ENCODE data around the gene NRG4.

The NRG4 gene

DNA sequence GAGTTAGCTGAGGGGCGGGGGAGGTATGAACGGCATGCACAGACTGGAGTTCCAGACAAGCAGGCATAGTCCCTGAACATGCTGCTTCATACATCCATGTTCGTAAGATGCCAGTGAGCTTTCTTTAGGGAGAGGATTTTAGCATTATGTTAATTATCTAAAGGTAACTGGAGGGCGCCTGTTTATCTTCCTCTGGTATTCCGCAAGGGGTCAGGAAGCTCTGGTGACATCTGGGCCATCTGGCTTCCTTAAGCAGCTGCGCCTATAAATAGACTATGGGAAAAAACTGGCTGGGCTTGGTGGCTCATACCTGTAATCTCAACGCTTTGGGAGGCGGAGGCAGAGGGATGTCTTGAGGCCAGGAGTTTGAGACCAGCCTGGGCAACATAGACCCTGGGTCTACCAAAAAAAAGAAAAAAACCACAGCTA, 110.1 kb downstream of the NRG4 start:
- no peak overlapping the region for H3K4me3 ChIP-seq (ENCODE audit: low read depth, low read length)
- no peak for DNase-seq (ENCODE audit: low read depth)
- no peak for TF ChIP-seq CTCF (IDR thresholded peaks at IDR 0.05; ENCODE audit: control insufficient read depth, extremely low read depth, insufficient read depth)

DNA sequence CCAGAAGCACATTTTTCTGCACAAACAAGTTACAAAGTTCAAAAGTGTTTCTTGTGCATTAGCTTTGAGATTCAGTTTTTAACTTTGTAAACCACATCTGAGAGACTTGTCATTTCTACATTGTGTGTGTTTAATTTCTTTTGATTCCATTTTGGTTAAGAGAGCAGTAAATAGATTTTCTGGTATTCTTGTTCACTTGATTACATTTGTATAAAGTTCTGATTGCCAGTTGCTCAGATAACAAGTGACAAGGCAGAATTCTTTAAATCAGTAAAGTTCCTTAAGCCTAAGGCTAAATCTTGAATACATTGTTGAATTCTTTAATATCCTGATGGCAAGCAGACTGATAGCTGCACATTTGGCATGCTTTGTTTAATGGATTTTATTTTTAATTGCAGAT, 111.6 kb downstream of the NRG4 start:
- no peak for TF ChIP-seq CTCF (IDR thresholded peaks at IDR 0.05; ENCODE audit: control insufficient read depth, extremely low read depth, insufficient read depth)
- DNase-seq (ENCODE audit: low read depth): no peak
- H3K4me3 ChIP-seq (ENCODE audit: low read depth, low read length): no peak overlapping the region

DNA sequence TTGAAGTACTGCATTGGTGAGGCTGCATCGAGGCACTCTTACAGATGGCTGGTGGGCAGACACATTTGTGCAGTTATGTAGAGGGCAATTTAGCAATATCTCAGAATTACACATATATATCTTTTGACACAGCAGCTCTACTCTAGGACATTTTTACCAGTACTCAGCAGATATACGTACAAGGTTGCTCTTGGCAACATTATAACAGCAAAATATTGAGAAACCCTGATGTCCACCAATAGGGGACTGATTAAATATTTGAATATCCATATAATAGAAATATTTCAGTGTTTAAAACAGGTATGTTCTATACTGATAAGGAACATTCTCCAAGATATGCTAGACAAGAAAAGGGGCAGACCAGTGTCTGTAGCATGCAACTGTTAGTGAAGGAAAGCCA, 116.5 kb downstream of the NRG4 start:
- no peak overlapping the region for H3K4me3 ChIP-seq (ENCODE audit: low read depth, low read length)
- TF ChIP-seq CTCF (IDR thresholded peaks at IDR 0.05; ENCODE audit: control insufficient read depth, extremely low read depth, insufficient read depth): no peak

GRCh38 chr15:75891895-75892294, 120.3 kb downstream of the NRG4 start:
- no peak for TF ChIP-seq CTCF (IDR thresholded peaks at IDR 0.05; ENCODE audit: control insufficient read depth, extremely low read depth, insufficient read depth)
- no peak for DNase-seq (ENCODE audit: low read depth)
- H3K4me3 ChIP-seq (ENCODE audit: low read depth, low read length): no peak overlapping the region

More for the DNA sequence above, 116.5 kb downstream of the NRG4 start:
- no peak for DNase-seq (ENCODE audit: low read depth)
